Subcutaneous abdominal adipose tissue (tissue), 5 donors: Measurements from ENCODE around the gene PRRT3.
"Not testable (repeated sequence)": the region's sequence is repeated elsewhere in the genome, so short reads cannot be mapped to it uniquely, and the experiment has no call there.

Experiments
- H3K27ac ChIP-seq: one replicate; pipeline ENCODE4 v1.7.0; 2013; ENCODE audit warnings: low read depth, mild to moderate bottlenecking, inconsistent platforms, low read length, moderate library complexity
- H3K27me3 ChIP-seq, 5 donors: one replicate each; pipeline ENCODE4 v1.7.0; 2013; ENCODE audit warnings: low read length in 5 of 5, inconsistent platforms in 1 of 5; ENCODE audit not compliant: control insufficient read depth in 5 of 5, insufficient read depth in 4 of 5
- H3K36me3 ChIP-seq, 5 donors: one replicate each; pipeline ENCODE4 v1.7.0; 2013; ENCODE audit warnings: low read length in 5 of 5; ENCODE audit not compliant: control insufficient read depth in 5 of 5, insufficient read depth in 5 of 5
- H3K4me1 ChIP-seq, 5 donors: one replicate each; pipeline ENCODE4 v1.7.0; 2013; ENCODE audit warnings: low read length in 5 of 5, mild to moderate bottlenecking in 3 of 5, moderate library complexity in 1 of 5; ENCODE audit not compliant: control insufficient read depth in 5 of 5, insufficient read depth in 5 of 5
- H3K4me3 ChIP-seq, 5 donors: one replicate each; pipeline ENCODE4 v1.7.0; 2013; ENCODE audit warnings: low read length in 5 of 5, low read depth in 1 of 5
- H3K9ac ChIP-seq, 5 donors: one replicate each; pipeline ENCODE4 v1.7.0; 2013; ENCODE audit warnings: low read length in 5 of 5, mild to moderate bottlenecking in 4 of 5, moderate library complexity in 3 of 5
- H3K9me3 ChIP-seq, 5 donors: one replicate each; pipeline ENCODE4 v1.7.0; 2013; ENCODE audit warnings: low read length in 5 of 5; ENCODE audit not compliant: control insufficient read depth in 5 of 5
- donor health status: healthy.
- donor health status: healthy.
- donor health status: healthy.
- donor health status: healthy.
- donor health status: healthy.

Gene PRRT3

DNA sequence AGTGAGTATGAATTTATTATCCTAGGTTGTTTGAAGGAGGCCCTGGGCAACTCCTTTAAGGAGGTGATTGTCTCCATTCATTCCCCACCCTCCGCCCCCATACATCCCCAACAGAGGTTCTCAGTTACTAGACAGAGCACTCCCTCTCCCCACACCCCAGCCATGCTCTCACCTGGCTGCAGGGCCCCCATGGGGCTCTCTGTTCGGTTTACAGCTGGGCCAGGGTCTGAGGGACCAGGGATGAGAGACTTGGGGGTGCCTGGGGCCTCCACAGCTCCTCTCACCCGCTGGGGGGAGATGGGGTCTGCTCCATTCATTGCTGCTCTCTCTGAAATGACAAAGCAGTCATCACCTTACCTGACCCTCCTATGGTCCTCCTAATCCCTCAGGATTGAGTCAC, 3.6 kb downstream of the PRRT3 start:
- H3K4me1 ChIP-seq, result peaks cover 0 to 36% (median 31%) of the 10 kb centered on the region in 5 donors
- H3K9ac ChIP-seq, result no peak overlapping the region
- peaks cover 0 to 22% (median 15%) of the 10 kb centered on the region in 5 donors for H3K36me3 ChIP-seq
- H3K9me3 ChIP-seq, result no peaks in the 10 kb centered on the region
- no peak overlapping the region for H3K27ac ChIP-seq
- no peak overlapping the region for H3K4me3 ChIP-seq
- no peaks in the 10 kb centered on the region for H3K27me3 ChIP-seq

- Histone ChIP-seq H3K9ac (peak overlapping the region in 4 of 5 donors; percentile 60 to 77 (median 68)), H3K4me3 (peak overlapping the region in 4 of 5 donors; percentile 69 to 79 (median 75)), H3K36me3 (peaks cover 0 to 34% (median 21%) of the 10 kb centered on the region in 5 donors), H3K4me1 (peaks cover 0 to 35% (median 29%) of the 10 kb centered on the region in 5 donors), H3K27ac (peak overlapping the region; percentile 50), H3K9me3 (no peaks in the 10 kb centered on the region), H3K27me3 (no peaks in the 10 kb centered on the region)
Observed at GRCh38 chr3:9947025-9947995, 4.9 kb downstream of the PRRT3 start.

DNA sequence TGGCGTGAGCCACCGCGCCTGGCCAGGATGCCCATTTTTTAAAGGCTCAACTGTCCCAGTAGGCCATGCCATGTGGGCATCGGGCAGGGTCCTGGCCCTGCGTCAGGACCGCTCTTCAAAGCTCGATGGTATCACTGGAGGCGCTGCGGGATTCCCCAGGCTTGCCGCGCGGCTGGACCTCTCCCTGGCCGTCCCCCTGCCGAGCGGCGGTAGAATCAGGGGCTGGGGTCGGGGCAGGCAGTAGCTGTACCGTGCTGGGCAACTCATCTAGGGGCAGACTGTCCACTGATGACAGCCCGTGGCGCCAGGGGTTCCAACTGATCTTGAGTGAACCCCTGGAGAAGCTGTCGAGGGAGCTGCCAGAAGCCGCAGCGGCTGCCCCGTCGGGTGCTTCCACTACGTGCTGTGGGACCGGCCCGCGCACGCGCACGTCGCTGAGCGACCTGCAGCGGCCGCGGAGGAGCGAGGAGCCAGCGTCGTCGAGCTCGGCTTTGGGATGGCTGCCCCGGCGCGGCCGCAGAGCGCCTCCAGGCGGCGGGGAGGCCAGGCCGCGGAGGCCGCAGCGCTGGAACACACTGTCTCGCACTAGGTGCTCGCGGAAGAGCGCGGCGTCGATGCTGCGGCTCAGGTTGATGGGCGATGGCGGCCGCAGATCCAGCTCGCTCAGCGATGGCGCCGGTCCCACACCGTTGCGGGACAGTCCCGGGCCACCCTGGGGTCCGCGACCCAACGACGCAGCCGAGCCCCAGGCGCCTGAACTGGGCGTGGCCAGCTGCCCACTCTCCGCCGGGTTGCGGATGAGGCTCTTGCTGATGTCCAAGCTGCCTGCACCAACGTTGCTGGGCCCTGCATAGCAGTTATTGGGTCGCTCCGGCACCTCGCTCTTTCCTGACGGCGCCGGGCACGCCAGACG, 5.8 kb downstream of the PRRT3 start:
- Histone ChIP-seq H3K9me3 (no peaks in the 10 kb centered on the region), H3K36me3 (peaks cover 0 to 37% (median 21%) of the 10 kb centered on the region in 5 donors), H3K27ac (peak overlapping the region; percentile 79), H3K4me1 (peaks cover 0 to 25% (median 20%) of the 10 kb centered on the region in 5 donors), H3K9ac (peak overlapping the region in 4 of 5 donors; percentile 60 to 77 (median 68)), H3K4me3 (peak overlapping the region in 4 of 5 donors; percentile 69 to 79 (median 75)), H3K27me3 (no peaks in the 10 kb centered on the region)

DNA sequence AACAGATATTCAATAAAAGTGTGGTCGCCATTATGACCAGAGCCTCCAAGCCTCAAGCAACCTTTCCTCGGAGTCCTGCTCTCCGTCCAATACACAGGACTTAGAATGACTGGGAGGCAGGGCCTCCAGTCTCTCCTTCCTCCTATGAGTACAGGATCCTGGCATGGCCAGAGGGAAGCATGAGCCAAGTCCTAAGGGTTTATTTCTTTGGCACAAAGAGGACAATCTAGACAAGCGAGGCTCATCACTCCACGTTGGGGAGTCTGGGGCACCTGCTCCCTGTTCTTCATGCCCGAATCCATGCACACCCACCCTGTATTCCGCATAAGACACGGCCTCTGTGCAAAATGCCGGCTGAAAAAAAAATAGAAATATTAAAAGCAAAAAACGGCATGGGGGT, 6.8 kb downstream of the PRRT3 start:
- Histone ChIP-seq H3K27me3 (no peaks in the 10 kb centered on the region), H3K36me3 (peaks cover 0 to 44% (median 26%) of the 10 kb centered on the region in 5 donors), H3K9ac (no peak overlapping the region), H3K4me1 (peaks cover 0 to 25% (median 19%) of the 10 kb centered on the region in 5 donors), H3K27ac (no peak overlapping the region), H3K4me3 (no peak overlapping the region), H3K9me3 (no peaks in the 10 kb centered on the region)

DNA sequence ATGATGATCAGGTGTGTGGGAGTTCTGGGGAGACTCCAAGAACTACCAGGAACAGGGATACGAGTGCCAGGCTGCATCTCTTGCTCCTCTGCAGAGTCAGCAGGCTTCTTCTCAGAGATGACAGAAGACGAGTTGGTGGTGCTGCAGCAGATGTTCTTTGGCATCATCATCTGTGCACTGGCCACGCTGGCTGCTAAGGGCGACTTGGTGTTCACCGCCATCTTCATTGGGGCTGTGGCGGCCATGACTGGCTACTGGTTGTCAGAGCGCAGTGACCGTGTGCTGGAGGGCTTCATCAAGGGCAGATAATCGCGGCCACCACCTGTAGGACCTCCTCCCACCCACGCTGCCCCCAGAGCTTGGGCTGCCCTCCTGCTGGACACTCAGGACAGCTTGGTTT, 7.9 kb downstream of the PRRT3 start:
- Histone ChIP-seq H3K9me3 (no peaks in the 10 kb centered on the region), H3K27ac (no peak overlapping the region), H3K4me1 (peaks cover 0 to 25% (median 19%) of the 10 kb centered on the region in 5 donors), H3K4me3 (no peak overlapping the region), H3K36me3 (peaks cover 0 to 39% (median 26%) of the 10 kb centered on the region in 5 donors), H3K27me3 (no peaks in the 10 kb centered on the region), H3K9ac (no peak overlapping the region)

DNA sequence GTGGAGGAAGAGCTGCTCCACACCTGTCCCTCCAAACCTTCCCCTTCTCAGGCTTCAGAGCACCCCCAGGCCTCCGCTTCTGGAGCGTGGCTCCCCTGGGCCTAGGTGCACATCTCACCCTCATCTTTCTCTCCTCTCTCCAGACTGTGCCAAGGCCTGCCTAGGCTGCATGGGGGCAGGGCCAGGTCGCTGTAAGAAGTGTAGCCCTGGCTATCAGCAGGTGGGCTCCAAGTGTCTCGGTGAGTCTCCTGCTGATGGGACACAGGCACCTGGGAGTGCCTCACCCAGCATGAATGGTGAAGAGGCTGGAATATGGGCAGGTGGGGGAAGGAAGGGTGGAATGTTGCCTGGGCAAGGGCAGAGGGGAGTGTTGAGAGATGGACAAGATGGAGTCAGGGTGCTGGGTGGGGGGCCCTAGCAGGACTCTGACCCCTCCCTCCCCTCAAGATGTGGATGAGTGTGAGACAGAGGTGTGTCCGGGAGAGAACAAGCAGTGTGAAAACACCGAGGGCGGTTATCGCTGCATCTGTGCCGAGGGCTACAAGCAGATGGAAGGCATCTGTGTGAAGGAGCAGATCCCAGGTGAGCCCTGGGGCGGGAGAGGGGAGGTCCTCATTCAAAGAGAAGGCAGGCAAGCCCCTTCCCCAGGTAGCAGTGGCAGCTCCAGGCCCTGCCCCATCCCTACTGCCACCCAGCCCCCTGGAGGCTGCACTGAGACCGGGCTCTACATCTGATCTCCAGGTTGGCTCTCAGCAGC, 9.1 kb downstream of the PRRT3 start:
- Histone ChIP-seq H3K4me3 (no peak overlapping the region), H3K4me1 (peaks cover 0 to 25% (median 18%) of the 10 kb centered on the region in 5 donors), H3K27ac (no peak overlapping the region), H3K27me3 (no peaks in the 10 kb centered on the region), H3K9ac (no peak overlapping the region), H3K9me3 (no peaks in the 10 kb centered on the region), H3K36me3 (peaks cover 0 to 34% (median 25%) of the 10 kb centered on the region in 5 donors)

- Histone ChIP-seq H3K27ac (no peak overlapping the region), H3K9me3 (no peaks in the 10 kb centered on the region), H3K4me3 (no peak overlapping the region), H3K4me1 (peaks cover 0 to 16% (median 9%) of the 10 kb centered on the region in 5 donors), H3K36me3 (peaks cover 0 to 43% (median 32%) of the 10 kb centered on the region in 5 donors), H3K27me3 (no peaks in the 10 kb centered on the region), H3K9ac (no peak overlapping the region)
Observed at GRCh38 chr3:9942164-9942563, 10.0 kb downstream of the PRRT3 start.

GRCh38 chr3:9940746-9941145, 11.5 kb downstream of the PRRT3 start:
- Histone ChIP-seq H3K27ac (no peak overlapping the region), H3K4me3 (no peak overlapping the region), H3K9me3 (no peaks in the 10 kb centered on the region), H3K9ac (no peak overlapping the region), H3K36me3 (peaks cover 5 to 51% (median 32%) of the 10 kb centered on the region in 5 donors), H3K4me1 (peaks cover 0 to 10% (median 0%) of the 10 kb centered on the region in 5 donors), H3K27me3 (no peaks in the 10 kb centered on the region)

GRCh38 chr3:9939906-9940305, 12.3 kb downstream of the PRRT3 start:
- H3K36me3 ChIP-seq, result peaks cover 5 to 54% (median 32%) of the 10 kb centered on the region in 5 donors
- H3K9me3 ChIP-seq, H3K4me3 ChIP-seq, H3K27me3 ChIP-seq, H3K27ac ChIP-seq, H3K9ac ChIP-seq: not testable (repeated sequence)
- peaks cover 3 to 17% (median 8%) of the 10 kb centered on the region in 5 donors for H3K4me1 ChIP-seq
